ENCODE measurements around the gene DPY19L3.

DNA sequence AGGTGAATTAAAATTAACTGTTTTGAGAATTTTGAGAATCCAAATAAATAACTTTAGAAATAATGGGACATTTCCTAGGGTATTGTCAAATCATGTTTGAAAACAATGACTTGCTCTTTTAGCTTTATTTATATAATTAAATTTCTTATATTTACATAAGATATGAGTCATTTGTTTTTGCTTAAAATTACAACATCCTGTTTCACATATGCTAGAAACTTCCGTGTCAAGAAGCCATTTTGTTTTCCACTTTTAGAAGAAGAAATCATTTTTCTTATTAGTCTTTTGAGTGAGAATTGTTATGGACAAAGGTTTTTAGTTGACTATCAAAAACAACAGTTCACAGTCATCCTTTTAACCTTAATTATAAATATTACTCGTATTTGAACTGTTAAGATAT, 48.2 kb downstream of the DPY19L3 start:
- no peak for TF ChIP-seq POLR2A (IDR thresholded peaks at IDR 0.05)
- TF ChIP-seq, protein P1, sequence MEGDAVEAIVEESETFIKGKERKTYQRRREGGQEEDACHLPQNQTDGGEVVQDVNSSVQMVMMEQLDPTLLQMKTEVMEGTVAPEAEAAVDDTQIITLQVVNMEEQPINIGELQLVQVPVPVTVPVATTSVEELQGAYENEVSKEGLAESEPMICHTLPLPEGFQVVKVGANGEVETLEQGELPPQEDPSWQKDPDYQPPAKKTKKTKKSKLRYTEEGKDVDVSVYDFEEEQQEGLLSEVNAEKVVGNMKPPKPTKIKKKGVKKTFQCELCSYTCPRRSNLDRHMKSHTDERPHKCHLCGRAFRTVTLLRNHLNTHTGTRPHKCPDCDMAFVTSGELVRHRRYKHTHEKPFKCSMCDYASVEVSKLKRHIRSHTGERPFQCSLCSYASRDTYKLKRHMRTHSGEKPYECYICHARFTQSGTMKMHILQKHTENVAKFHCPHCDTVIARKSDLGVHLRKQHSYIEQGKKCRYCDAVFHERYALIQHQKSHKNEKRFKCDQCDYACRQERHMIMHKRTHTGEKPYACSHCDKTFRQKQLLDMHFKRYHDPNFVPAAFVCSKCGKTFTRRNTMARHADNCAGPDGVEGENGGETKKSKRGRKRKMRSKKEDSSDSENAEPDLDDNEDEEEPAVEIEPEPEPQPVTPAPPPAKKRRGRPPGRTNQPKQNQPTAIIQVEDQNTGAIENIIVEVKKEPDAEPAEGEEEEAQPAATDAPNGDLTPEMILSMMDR (IDR thresholded peaks at IDR 0.05): no peak
- TF ChIP-seq POLR2AphosphoS5 (IDR thresholded peaks at IDR 0.05): no peak
- TF ChIP-seq EP300 (IDR thresholded peaks at IDR 0.05): no peak
